Ovary (tissue), 3 donors: ENCODE results near the gene GRHL3.

Experiments used
- EP300 ChIP-seq: sonication (generic); formaldehyde crosslinking; IDR thresholded peaks from one replicate; pipeline ENCODE4 v1.6.1; 2017; ENCODE audit warnings: antibody characterized with exemption
- TF ChIP-seq, protein P1 (sequence below), 3 donors: fragments of 450-650 bp in 2 of 3; fragments of 200-600 bp in 1 of 3; IDR thresholded peaks; one replicate each; pipeline versions ENCODE4 v1.5.1 to v1.8.0; 2016 to 2022; ENCODE audit warnings: antibody characterized with exemption in 3 of 3, mild to moderate bottlenecking in 1 of 3
- donor health status: DM: no; HTN: no; CAD: no.

- TF ChIP-seq, protein P1, sequence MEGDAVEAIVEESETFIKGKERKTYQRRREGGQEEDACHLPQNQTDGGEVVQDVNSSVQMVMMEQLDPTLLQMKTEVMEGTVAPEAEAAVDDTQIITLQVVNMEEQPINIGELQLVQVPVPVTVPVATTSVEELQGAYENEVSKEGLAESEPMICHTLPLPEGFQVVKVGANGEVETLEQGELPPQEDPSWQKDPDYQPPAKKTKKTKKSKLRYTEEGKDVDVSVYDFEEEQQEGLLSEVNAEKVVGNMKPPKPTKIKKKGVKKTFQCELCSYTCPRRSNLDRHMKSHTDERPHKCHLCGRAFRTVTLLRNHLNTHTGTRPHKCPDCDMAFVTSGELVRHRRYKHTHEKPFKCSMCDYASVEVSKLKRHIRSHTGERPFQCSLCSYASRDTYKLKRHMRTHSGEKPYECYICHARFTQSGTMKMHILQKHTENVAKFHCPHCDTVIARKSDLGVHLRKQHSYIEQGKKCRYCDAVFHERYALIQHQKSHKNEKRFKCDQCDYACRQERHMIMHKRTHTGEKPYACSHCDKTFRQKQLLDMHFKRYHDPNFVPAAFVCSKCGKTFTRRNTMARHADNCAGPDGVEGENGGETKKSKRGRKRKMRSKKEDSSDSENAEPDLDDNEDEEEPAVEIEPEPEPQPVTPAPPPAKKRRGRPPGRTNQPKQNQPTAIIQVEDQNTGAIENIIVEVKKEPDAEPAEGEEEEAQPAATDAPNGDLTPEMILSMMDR (IDR thresholded peaks at IDR 0.05): no peak
- no peak for TF ChIP-seq EP300
These were observed 43.2 kb downstream of the GRHL3 start for GRCh38 chr1:24362396-24362795.
